Sigmoid colon (tissue), 7 donors: ENCODE data around the gene FAT2. TPM values are rescaled to one million over a fixed set of nuclear protein-coding genes. Genes with fewer than 3 reads are reported as not detected.

Experiments
- DNase-seq: peaks from one replicate; pipeline ENCODE4 v3.0.0-alpha.2; 2019
- H3K27ac ChIP-seq, 4 donors: fragments of 200-600 bp; sonication (generic); one replicate each; pipeline ENCODE4 v1.5.1; 2016 to 2019; ENCODE audit warnings: mild to moderate bottlenecking in 1 of 4
- H3K27me3 ChIP-seq, 3 donors: fragments of 200-600 bp; sonication (generic); one replicate each; pipeline ENCODE4 v1.5.1; 2019; ENCODE audit warnings: mild to moderate bottlenecking in 1 of 3
- H3K36me3 ChIP-seq, 4 donors: fragments of 200-600 bp; sonication (generic); one replicate each; pipeline ENCODE4 v1.5.1; 2016 to 2019
- H3K4me1 ChIP-seq, 4 donors: fragments of 200-600 bp; sonication (generic); one replicate each; pipeline ENCODE4 v1.5.1; 2017 to 2019
- H3K4me3 ChIP-seq, 4 donors: fragments of 200-600 bp; sonication (generic); one replicate each; pipeline ENCODE4 v1.5.1; 2017 to 2019; ENCODE audit warnings: mild to moderate bottlenecking in 2 of 4, moderate library complexity in 1 of 4
- H3K9me3 ChIP-seq, 4 donors: fragments of 200-600 bp in 3 of 4; sonication (generic) in 3 of 4; one replicate each; pipeline versions ENCODE4 v1.5.1 to v1.6.1; 2013 to 2019
- CTCF ChIP-seq, 4 experiments: fragments of 450-650 bp in 3 of 4; fragments of 200-600 bp in 1 of 4; IDR thresholded peaks; one replicate each; pipeline ENCODE4 v1.5.1; 2016 to 2019; ENCODE audit warnings: antibody characterized with exemption in 4 of 4, mild to moderate bottlenecking in 3 of 4, moderate library complexity in 2 of 4
- EP300 ChIP-seq, 4 donors: sonication (generic); formaldehyde crosslinking; IDR thresholded peaks; one replicate each; pipeline ENCODE4 v1.6.1; 2017; ENCODE audit warnings: antibody characterized with exemption in 4 of 4
- POLR2A ChIP-seq, 2 donors: fragments of 450-650 bp; IDR thresholded peaks; one replicate each; pipeline ENCODE4 v1.6.1; 2016; ENCODE audit warnings: antibody characterized with exemption in 2 of 2, mild to moderate bottlenecking in 2 of 2, moderate library complexity in 2 of 2
- POLR2AphosphoS5 ChIP-seq, 4 donors: sonication (generic); formaldehyde crosslinking; IDR thresholded peaks; one replicate each; pipeline ENCODE4 v1.6.1; 2017; ENCODE audit warnings: antibody characterized with exemption in 4 of 4
- WGBS, 2 donors: extraction: QIAGEN DNeasy Blood & Tissue Kit; methylation state at CpG; one replicate each; pipeline ENCODE4 v1.1.7; 2013; 5-methylcytosine and 5-hydroxymethylcytosine counted together
- intact Hi-C: fragments of 100-400 bp; cut with DNase I; formaldehyde crosslinking; loops from one replicate; pipeline ENCODE4 v1.15.1; 2023
- polyA plus RNA-seq, 3 donors: library from polyadenylated mRNA; stranded (reverse); fragments of 200-250 nt; gene quantifications; one replicate each; pipeline ENCODE4 v1.2.3, GENCODE V29; 2013
- total RNA-seq, 4 donors: library from RNA; depleted of rRNA; stranded (reverse); fragments of >200 nt; gene quantifications; one replicate each; pipeline ENCODE4 v1.1.0, GENCODE V29; 2016
- donor health status: healthy with polysubstance abuse.
- donor health status: Bipolar disorder and iron deficiency.
- donor health status: healthy.

FAT2 gene
- total and polyA plus RNA-seq, 7 donors, result 0.03 TPM; not detected in 6

DNA sequence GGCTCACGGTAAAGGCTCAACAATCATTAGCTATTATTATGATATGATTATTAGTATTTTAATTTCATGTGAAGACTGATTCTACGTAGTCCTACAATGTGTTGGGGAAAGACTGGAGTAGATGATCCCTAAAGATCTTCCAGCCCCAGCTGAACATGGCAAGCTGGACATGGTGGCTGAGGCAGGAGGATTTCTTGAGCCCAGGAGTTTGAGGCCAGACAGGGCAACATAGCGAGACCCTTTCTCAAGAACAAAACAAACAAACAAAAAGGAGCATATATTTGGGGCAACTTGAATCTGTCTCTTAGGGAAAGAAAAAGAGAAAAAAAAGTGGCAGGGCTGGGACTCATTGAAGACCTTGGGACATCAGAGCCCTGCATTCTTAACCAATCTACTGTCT, 16.2 kb upstream of the FAT2 start:
- 90 to 92% methylated on average over 3 of the region's 3 CpGs for WGBS, 2 donors
- Histone ChIP-seq H3K27ac (no peak overlapping the region), H3K27me3 (no peaks in the 10 kb centered on the region), H3K4me1 (no peaks in the 10 kb centered on the region), H3K9me3 (no peaks in the 10 kb centered on the region), H3K36me3 (no peaks in the 10 kb centered on the region), H3K4me3 (no peak overlapping the region)
- no peak for TF ChIP-seq CTCF (IDR thresholded peaks at IDR 0.05)
- no peak for TF ChIP-seq POLR2A (IDR thresholded peaks at IDR 0.05)
- TF ChIP-seq POLR2AphosphoS5 (IDR thresholded peaks at IDR 0.05), result no peak
- no peak for TF ChIP-seq EP300 (IDR thresholded peaks at IDR 0.05)
- intact Hi-C loops, result no loop called here
- no peak for DNase-seq

DNA sequence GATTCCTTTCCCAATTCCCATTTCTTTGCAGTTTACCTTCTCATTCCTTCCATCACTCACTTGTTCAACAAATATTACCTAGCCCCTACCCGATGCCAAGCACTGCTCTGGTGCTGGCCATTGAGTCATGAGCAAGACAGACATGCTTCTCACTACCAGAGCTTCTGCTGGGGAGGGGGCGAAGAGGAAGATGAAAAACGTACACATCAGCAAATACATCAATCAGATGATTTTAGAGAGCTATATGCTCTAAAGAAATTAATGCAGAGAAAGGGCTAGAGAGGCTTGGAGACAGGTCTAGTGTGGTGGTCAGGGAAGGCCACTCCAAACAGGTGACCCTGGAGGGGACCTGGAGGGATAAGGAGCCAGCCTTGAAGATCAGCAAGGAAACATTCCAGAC, 14.4 kb upstream of the FAT2 start:
- 72 to 76% methylated on average over 3 of the region's 3 CpGs for WGBS, 2 donors
- TF ChIP-seq POLR2AphosphoS5 (IDR thresholded peaks at IDR 0.05), result no peak
- no peak for TF ChIP-seq CTCF (IDR thresholded peaks at IDR 0.05)
- TF ChIP-seq EP300 (IDR thresholded peaks at IDR 0.05), result no peak
- TF ChIP-seq POLR2A (IDR thresholded peaks at IDR 0.05), result no peak
- no peaks in the 10 kb centered on the region for H3K4me1 ChIP-seq

DNA sequence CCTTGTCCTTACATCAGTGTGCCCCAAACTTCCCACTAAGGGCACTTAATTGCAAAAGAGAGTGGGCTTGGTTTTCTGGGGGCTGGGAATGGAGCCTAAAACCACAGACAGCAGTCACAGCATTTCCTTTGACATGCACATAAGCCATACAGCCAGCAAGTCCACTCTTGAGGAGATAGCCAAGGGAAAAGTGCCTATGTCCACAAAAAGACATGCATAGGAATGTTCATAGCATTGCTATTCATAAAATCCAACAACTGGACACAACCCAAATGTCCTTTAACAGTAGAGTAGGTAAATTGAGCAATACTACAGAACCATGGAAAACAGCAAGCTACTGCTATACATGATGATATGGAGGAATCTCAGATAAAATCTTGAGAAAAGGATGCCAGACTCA, 11.7 kb upstream of the FAT2 start:
- Histone ChIP-seq H3K27ac (no peak overlapping the region), H3K9me3 (no peaks in the 10 kb centered on the region), H3K4me1 (no peaks in the 10 kb centered on the region), H3K4me3 (no peak overlapping the region), H3K36me3 (no peaks in the 10 kb centered on the region), H3K27me3 (no peaks in the 10 kb centered on the region)
- DNase-seq, result no peak
- intact Hi-C loops, result no loop called here
- TF ChIP-seq EP300 (IDR thresholded peaks at IDR 0.05) (no peak), CTCF (IDR thresholded peaks at IDR 0.05) (no peak), POLR2A (IDR thresholded peaks at IDR 0.05) (no peak), POLR2AphosphoS5 (IDR thresholded peaks at IDR 0.05) (no peak)

More for the DNA sequence above, 14.4 kb upstream of the FAT2 start:
- DNase-seq, result no peak
- intact Hi-C loops, result no loop called here
- Histone ChIP-seq H3K27me3 (no peaks in the 10 kb centered on the region), H3K9me3 (no peaks in the 10 kb centered on the region), H3K4me3 (no peak overlapping the region), H3K27ac (no peak overlapping the region), H3K36me3 (no peaks in the 10 kb centered on the region)

- no peak for DNase-seq
- intact Hi-C loops, result no loop called here
These were observed 10.3 kb upstream of the FAT2 start for GRCh38 chr5:151601391-151601790.

More at GRCh38 chr5:151601391-151601790, 10.3 kb upstream of the FAT2 start:
- Histone ChIP-seq H3K4me1 (no peaks in the 10 kb centered on the region), H3K27me3 (no peaks in the 10 kb centered on the region), H3K4me3 (no peak overlapping the region), H3K9me3 (no peaks in the 10 kb centered on the region), H3K27ac (no peak overlapping the region), H3K36me3 (no peaks in the 10 kb centered on the region)
- TF ChIP-seq POLR2AphosphoS5 (IDR thresholded peaks at IDR 0.05) (no peak), CTCF (IDR thresholded peaks at IDR 0.05) (no peak), EP300 (IDR thresholded peaks at IDR 0.05) (no peak), POLR2A (IDR thresholded peaks at IDR 0.05) (no peak)
- WGBS, 2 donors, result 89 to 91% methylated on average over 4 of the region's 4 CpGs
